ENCODE measurements around the gene AFF4.
"Not testable (repeated sequence)": the region's sequence is repeated elsewhere in the genome, so short reads cannot be mapped to it uniquely, and the experiment has no call there.

The AFF4 gene

DNA sequence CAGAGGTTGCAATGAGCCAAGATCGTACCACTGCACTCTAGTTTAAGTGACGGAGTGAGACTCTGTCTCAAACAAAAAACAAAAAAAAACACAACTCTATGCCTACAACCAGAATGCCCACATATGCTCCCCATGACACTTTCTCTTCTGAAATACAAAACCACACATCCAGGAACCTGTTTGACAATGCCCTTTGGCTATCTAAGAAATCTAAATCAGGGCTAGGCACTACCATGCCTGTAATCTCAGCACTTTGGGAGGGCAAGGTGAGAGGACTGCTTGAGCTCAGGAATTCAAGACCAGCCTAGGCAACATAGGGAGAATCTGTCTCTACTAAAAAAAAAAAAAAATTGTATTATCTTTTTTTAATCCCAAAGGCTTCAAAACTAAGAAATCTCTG is 10.6 kb downstream of the AFF4 start:
- DNase-seq (ENCODE audit: low read depth), result no peak

DNA sequence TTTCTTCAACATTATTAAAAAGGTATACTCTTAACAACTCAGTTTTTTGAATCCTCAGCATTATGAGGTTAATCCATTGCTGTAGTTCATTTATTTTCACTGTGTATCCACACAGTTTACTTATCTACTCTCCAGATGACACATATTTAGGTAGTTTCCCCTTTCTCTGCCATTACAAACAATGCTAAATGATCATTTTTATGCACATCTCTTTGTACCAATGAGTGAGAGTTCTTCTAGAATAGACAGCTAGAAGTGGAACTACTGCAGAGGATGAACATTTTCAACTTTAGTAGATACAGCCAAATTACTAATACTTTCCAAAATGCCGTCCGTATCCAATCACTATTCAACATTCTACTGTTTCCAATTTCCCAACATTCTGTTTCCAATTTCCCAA is 11.5 kb downstream of the AFF4 start:
- DNase-seq (ENCODE audit: low read depth), result no peak

GRCh38 chr5:132949136-132949535 is 14.3 kb downstream of the AFF4 start:
- DNase-seq (ENCODE audit: low read depth), result no peak

GRCh38 chr5:132947671-132948070 is 15.8 kb downstream of the AFF4 start:
- DNase-seq (ENCODE audit: low read depth), result no peak

DNA sequence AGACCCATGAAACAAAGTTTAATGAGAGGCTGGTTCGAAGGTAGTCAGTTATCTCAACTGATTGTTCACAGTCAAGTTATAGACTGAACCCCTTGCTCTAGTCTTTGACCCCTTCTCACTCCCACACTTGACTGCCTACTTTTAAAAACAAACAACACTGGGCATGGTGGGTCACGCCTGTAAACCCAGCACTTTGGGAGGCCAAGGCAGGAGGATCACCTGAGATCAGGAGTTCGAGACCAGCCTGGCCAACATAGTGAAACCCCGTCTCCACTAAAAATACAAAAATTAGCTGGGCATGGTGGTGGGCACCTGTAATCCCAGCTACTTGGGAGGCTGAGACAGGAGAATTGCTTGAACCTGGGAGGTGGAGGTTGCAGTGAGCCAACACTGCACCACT is 18.1 kb downstream of the AFF4 start:
- DNase-seq (ENCODE audit: low read depth), result not testable (repeated sequence)

DNA sequence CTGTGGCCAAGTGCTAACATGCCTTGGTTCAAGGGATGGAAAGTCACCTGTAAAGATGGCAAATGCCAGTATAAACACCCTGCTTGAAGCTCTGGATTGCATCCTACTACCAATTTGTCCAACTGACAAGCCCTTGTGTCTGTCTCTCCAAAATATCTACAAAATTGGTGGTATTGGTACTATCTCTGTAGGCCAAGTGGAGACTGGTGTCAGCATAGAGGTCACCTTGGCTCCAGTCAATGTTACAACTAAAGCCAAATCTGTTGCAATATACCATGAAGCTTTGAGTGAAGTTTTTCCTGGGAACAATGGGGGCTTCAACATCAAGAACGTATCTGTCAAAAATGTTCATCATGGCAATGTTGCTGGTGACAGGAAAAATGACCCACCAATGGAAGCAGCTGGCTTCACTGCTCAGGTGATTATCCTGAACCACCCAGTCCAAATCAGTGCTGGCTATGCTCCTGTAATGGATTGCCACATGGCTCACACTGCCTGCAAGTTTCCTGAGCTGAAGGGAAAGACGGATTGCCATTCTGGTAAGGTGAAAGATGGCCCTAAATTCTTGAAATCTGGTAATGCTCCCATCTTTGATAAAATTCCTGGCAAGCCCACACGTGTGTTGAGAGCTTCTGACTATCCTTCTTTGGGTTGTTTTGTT is 19.9 kb downstream of the AFF4 start:
- no peak for DNase-seq (ENCODE audit: low read depth)

GRCh38 chr5:132941331-132941730 is 22.1 kb downstream of the AFF4 start:
- no peak for DNase-seq (ENCODE audit: low read depth)

DNA sequence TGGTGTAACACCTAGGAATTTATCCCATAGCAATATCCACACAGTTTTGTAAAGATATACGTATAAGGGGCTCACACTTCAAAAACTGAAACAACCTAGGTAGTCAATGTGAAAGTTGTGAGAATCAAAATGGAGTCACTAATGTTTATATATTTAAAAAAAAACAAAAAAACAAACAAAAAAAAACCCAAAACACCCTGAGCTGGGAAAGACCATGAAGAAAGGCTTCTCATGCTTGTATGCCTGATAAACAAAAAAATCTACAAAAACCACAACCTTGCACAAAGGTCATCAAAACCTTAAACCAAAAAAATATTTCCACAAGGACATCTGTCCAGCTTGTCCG is 35.4 kb downstream of the AFF4 start:
- no peak for DNase-seq (ENCODE audit: low read depth)

DNA sequence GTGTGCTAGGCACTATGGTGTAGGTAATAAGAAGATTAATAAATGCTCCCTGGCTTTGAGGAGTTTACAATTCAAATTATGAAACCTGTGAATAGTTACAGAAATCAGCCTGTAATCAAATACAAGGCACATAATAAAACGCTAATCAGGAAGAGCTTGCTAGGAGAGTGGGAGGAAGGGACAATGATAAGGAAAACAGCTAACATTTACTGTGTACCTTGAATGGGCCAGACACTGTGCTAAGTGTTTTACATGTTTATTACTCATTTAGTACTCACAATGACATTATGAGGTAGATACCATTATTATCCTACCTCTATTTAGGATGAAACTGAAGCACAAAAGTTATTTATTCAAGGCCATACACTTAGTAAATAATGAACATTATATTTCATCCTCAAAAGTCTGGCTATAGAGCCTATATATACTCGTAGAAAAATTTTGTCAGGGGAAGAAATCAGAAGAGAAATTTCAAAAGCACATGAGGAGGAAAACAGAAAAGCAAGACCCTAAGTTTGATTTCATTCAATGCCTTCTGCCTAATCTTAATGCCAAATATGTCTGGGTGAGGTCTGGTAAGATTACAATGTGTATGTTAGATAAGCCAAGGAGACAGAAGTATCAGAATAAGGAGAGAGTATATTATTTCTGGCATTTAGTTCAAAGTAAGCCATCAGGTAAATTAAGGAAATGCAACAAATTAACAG is 35.9 kb downstream of the AFF4 start:
- DNase-seq (ENCODE audit: low read depth), result no peak

DNA sequence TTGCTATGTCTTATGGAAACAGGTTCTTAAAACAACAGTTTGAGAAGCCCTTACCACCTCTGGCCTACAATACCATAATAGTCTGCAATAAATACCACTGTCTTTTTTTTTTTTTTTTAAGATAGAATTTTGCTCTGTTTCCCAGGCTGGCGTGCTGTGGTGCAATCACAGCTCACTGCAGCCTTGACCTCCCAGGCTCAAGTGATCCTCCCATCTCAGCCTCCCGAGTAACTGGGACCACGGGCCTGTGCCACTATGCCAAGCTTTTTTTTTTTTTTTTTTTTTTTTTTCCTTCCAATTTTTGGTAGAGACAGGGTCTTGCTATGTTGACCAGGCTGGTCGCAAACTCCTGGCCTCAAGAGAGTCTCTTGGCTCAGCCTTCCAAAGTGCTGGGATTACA is 37.0 kb downstream of the AFF4 start:
- DNase-seq (ENCODE audit: low read depth), result no peak

GRCh38 chr5:132916086-132916485 is 47.3 kb downstream of the AFF4 start:
- DNase-seq (ENCODE audit: low read depth), result no peak

DNA sequence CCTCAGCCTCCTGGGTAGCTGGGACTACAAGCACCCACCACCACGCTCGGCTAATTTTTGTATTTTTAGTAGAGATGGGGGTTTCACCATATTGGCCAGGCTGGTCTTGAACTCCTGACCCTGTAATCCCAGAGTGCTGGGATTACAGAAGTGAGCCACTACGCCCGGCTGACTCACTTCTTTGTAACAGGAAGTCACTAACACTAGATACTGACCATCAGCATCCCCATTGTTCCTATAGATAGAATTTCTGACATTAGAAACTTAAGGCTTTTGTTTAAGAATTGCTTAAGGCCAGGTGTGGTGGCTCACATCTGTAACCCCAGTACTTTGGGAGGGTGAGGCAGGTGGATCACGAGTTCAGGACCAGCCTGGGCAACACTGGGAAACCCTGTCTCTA is 47.8 kb downstream of the AFF4 start:
- DNase-seq (ENCODE audit: low read depth), result no peak

DNA sequence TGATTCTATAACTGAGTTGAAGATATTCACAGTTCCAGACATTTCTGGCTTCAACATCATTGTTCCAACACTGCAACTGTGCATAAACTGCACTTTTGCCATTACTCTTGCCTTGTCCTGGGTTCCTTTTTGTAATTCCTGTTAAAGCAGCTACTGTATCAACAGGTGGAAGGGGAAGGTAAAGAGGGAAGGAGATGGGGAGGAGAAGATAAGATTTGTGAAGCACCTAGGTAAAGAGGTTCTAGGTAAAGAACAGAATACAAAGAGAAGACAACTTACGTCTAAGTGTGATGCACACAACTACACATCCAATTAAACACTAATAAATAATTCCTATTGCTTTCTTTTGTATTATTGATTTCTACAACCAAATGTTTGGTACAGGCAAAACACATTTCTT is 53.7 kb downstream of the AFF4 start:
- no peak for DNase-seq (ENCODE audit: low read depth)

- no peak for DNase-seq (ENCODE audit: low read depth)
Observed at GRCh38 chr5:132907161-132907560, 56.3 kb downstream of the AFF4 start.

GRCh38 chr5:132905938-132906337 is 57.5 kb downstream of the AFF4 start:
- no peak for DNase-seq (ENCODE audit: low read depth)

- DNase-seq (ENCODE audit: low read depth), result no peak
Observed at GRCh38 chr5:132901730-132902129, 61.7 kb downstream of the AFF4 start.

GRCh38 chr5:132901036-132901435 is 62.4 kb downstream of the AFF4 start:
- no peak for DNase-seq (ENCODE audit: low read depth)

- DNase-seq (ENCODE audit: low read depth), result no peak
Observed at GRCh38 chr5:132898094-132898493, 65.3 kb downstream of the AFF4 start.

DNA sequence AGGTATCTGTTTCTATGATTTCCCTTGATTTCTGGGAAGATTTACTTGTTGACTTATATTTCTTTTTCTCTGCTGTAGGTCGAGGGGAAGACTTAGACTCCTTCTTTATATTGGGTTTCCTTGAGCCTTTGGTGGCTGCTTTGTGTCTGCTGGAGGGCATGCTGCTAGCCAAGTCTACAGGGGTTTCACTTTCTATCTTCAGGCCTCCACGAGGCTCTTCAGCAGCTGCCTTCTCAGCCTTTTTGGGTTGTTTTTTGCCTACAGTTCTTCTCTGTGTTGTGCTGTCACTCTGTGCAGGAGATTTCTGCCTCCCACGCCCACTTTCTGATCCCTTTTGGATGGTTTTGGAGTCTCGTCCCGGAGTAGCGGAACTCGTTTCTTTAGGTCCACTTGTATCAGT is 66.7 kb downstream of the AFF4 start:
- no peak for DNase-seq (ENCODE audit: low read depth)

DNA sequence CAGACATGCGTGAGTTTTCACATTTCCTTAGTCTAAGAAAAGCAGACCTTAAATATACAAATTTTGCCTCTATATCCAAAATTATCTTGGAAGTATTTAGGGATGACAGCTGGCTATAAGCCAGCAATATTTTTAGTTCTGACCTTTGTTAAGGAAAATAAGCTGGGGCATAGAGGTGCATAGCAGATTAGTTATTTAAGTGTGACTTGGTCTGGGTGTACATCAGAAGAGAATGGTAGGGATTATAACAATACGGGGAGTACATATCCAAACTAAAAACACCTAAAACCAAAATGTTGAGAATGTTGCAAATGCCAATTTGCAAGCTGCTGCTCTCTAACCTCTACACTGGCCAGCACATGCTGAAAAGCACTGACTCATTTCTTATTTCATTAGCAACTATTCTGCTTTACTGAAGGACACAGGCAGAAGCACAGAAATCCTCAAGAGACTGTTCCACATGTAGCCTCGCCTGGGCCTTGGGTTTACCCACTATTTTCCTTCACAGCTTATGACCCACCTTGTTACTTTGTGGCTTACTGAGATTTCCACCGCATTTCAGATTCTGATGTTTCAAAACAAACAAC is 67.6 kb downstream of the AFF4 start:
- DNase-seq (ENCODE audit: low read depth), result no peak

DNA sequence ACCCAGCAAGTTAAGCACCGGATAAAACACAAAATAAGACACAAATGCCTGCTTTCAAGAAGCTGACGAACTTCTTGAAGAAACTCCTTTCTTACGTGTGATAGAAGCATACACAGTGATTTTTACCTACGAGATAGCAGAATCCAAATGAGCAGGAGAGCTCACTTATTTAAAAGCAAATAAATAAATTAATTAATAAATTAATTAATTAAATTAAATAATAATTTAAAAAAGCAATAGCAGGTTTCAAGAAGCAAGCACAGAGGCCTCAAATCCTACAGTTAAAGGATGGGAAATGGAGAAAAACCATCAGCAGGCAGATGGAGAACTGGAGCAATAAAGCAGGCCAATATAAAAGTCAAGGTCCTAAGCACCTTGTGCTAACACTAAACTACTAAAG is 72.6 kb downstream of the AFF4 start:
- no peak for DNase-seq (ENCODE audit: low read depth)

DNA sequence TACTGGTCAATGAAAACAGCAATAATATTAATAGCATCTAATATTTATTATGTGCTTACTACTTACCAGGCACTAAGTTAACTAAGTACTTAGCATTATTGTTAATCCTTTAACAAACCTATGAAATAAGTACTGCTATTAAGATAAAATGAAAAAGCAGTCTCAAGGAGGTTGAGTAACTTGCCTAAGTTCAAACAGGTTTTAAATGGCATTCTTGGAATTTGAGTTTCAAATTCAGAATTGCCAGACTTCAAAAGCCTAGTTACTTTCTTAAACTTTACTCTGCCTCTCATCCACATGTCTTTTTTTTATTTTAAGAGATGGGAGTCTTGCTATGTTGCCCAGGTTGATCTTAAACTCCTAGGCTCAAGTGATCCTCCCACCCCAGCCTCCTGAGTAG is 73.9 kb downstream of the AFF4 start:
- DNase-seq (ENCODE audit: low read depth), result no peak

- DNase-seq (ENCODE audit: low read depth), result no peak
Observed at GRCh38 chr5:132887283-132887682, 76.2 kb downstream of the AFF4 start.
